Stomach smooth muscle (tissue), 2 donors: ENCODE results near the gene IRF2BP2.

Experiments
- H3K27ac ChIP-seq: one replicate; pipeline ENCODE4 v1.7.0; 2013; ENCODE audit warnings: mild to moderate bottlenecking, low read length, inconsistent platforms
- H3K27me3 ChIP-seq, 2 donors: one replicate each; pipeline ENCODE4 v1.7.0; 2013; ENCODE audit warnings: low read length in 2 of 2; ENCODE audit not compliant: insufficient read depth in 2 of 2, control insufficient read depth in 1 of 2
- H3K36me3 ChIP-seq, 2 donors: one replicate each; pipeline ENCODE4 v1.7.0; 2013; ENCODE audit warnings: low read length in 2 of 2; ENCODE audit not compliant: control insufficient read depth in 2 of 2, insufficient read depth in 2 of 2
- H3K4me1 ChIP-seq: one replicate; pipeline ENCODE4 v1.7.0; 2013; ENCODE audit warnings: low read length; ENCODE audit not compliant: control insufficient read depth, insufficient read depth
- H3K4me3 ChIP-seq, 2 donors: one replicate each; pipeline ENCODE4 v1.7.0; 2013; ENCODE audit warnings: low read length in 2 of 2
- H3K9ac ChIP-seq, 2 donors: one replicate each; pipeline ENCODE4 v1.7.0; 2013; ENCODE audit warnings: low read length in 2 of 2, mild to moderate bottlenecking in 1 of 2
- H3K9me3 ChIP-seq, 2 donors: one replicate each; pipeline ENCODE4 v1.7.0; 2013; ENCODE audit warnings: low read length in 2 of 2; ENCODE audit not compliant: control insufficient read depth in 2 of 2
- donor health status: healthy.
- donor health status: Pancreatic carcinoma.

Gene IRF2BP2

DNA sequence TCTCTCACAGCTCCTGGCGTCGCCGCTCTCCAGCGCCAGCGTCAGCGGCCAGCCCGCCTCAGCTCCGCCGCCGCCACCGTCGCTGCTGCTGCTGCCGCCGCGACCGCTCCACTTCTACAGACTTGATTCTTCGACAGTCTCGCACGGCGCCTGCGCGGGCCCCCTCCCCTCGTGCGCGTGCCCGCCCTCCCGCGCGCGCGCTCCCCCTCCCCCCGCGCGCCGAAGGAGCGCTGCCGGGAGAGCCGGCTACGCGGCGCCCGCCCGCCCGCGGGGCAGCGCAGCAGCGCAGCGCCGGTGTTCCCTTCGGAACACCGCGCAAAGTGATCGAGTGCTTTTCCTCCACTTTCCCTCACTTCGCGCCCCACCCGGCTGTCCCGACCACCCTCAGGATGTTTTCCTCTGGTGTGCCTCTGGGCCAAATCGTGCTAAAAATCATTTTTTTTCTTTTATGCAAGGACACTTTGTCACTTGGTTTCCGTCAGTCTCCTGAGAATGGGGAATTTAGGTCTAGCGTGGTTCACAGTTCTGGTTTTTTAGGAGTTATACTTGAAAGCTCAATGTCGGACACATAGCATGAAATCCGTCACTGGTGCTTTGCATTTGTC lies at the start of gene IRF2BP2:
Gene IRF2BP2, minus strand, starts transcription at position 118 of the 605 bp plus-strand sequence. CDS start 684 bp downstream, outside the sequence.
- peak within 1 kb of the TSS; percentile 94 to 98 for H3K4me3 ChIP-seq
- peak within 1 kb of the TSS; percentile 95 to 99 for H3K9ac ChIP-seq
- no peaks in the 10 kb centered on the region for H3K9me3 ChIP-seq
- H3K4me1 ChIP-seq = peaks cover 27% of the 10 kb centered on the region
- peaks cover 8 to 24% of the 10 kb centered on the region in 2 donors for H3K36me3 ChIP-seq
- no peaks in the 10 kb centered on the region for H3K27me3 ChIP-seq
- peak within 1 kb of the TSS; percentile 99 for H3K27ac ChIP-seq

DNA sequence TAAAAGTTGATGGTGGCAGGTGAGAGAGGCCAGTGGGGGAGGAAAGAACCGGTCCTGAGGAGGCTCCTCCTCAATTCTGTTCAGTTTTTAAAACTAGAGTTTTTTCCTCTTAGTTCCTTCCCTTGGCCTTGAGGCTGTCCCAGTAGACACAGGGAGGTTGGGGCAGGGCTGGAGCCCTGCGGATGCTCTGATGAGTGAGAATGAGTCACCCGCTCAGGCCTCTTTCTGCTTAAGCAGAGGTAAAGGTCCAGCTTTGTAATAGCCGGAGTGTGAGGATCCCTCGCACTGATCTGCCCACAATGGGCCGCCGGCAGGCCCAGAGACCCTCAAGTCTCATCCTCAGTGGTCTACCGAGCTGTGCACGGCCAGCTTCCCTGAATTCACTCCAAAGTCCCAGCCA lies 49.6 kb upstream of the IRF2BP2 start:
- H3K27ac ChIP-seq = no peak overlapping the region
- H3K9ac ChIP-seq = no peak overlapping the region
- H3K36me3 ChIP-seq = no peaks in the 10 kb centered on the region
- no peaks in the 10 kb centered on the region for H3K27me3 ChIP-seq
- H3K4me1 ChIP-seq = peaks cover 2% of the 10 kb centered on the region
- no peaks in the 10 kb centered on the region for H3K9me3 ChIP-seq
- H3K4me3 ChIP-seq = no peak overlapping the region

DNA sequence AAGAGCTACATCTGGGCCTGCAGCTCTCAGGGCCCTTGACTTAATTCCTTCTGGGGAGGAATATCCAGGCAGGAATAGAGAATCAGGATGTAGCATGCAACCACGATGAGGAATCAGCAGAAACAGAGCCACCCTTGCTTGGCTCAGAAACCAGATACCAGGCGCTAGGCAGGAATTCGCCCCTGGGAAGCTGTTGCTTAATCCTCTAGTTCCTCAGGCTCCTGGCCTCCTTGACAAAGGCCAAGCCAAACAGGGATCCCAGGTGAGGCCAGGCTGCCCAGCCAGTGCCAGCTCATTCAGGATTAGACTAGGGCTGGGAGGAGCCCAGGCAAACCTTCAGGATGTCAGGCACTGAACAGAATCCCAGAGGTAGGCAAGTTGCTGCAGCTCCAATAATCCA lies 48.2 kb upstream of the IRF2BP2 start:
- Histone ChIP-seq H3K4me1 (peaks cover 2% of the 10 kb centered on the region), H3K9ac (no peak overlapping the region), H3K9me3 (no peaks in the 10 kb centered on the region), H3K27ac (no peak overlapping the region), H3K36me3 (no peaks in the 10 kb centered on the region), H3K4me3 (no peak overlapping the region), H3K27me3 (no peaks in the 10 kb centered on the region)

DNA sequence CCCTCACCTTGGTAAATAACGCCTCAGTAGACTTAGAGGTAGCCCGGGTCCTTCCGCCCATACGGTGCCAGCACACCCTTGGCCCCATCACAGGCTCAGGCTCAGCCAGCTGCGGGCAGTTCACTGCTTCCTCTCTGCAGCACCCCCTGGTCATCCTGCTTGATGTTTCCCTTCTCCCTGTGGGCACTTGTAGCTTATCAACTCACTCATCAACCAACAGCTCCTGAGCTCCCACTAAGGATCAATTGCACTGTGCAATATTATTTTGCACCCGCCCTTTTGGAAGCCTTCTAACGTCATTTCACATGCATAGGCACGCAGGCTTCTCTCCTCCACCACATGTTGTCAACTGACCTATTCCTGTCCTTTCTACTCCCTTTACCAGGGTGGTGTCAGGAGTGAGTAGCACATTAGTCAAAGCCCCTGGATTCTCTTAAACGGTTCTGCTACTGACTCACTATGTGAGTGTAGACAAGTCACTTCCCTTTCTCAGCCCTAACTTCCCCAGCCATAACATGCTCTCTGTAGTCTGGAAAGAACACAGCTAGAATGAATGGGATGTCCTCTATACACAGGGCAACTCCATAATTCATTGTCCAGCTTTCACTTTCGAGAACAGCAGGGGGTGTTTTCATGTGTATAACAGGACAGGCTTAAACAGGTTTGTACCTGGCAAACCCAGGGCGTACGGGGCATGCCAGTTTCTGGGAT lies 47.1 kb upstream of the IRF2BP2 start:
- no peaks in the 10 kb centered on the region for H3K9me3 ChIP-seq
- H3K4me1 ChIP-seq = peaks cover 2% of the 10 kb centered on the region
- no peak overlapping the region for H3K27ac ChIP-seq
- no peaks in the 10 kb centered on the region for H3K36me3 ChIP-seq
- no peaks in the 10 kb centered on the region for H3K27me3 ChIP-seq
- H3K9ac ChIP-seq = no peak overlapping the region
- H3K4me3 ChIP-seq = no peak overlapping the region

DNA sequence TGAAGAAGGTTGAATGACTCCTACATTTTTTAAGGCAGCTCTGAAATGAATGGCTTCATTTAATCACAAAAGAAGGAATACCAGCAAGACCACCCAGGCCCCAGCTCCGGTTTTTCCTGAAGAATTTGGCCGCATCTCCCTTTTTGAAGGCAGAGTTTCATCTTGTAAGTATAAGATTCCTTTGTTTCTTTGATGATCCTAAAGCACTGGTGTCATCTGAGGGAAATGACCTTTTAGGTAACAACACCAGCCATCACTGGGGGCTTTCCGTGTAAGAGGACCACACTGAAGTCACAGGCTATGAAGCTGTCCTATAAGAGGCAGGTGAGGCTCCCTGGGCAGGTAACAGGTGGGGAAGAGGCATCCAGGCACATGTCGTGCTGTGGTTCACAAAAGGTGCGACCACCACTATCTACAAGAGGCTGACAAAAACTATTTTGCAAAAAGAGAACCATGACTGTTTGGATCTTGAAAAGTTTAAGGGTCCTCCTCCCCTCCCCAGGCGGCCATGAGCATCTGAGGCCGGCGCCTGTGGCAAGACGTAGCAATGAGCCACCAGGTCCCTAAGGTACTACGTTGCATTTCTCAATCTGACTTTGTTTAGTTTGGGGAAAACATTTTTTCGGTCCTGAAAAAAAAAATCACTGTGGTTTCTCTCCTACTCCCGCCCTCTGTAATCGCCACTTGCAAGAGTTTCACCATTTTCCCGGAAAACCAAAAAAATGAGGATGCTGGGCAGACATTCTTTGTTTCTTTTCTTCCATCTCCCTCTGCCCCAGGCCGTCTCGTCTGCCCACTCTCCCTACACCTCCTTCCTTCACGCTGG lies 46.3 kb upstream of the IRF2BP2 start:
- Histone ChIP-seq H3K9me3 (no peaks in the 10 kb centered on the region), H3K4me1 (peaks cover 2% of the 10 kb centered on the region), H3K27ac (no peak overlapping the region), H3K36me3 (no peaks in the 10 kb centered on the region), H3K27me3 (no peaks in the 10 kb centered on the region), H3K4me3 (no peak overlapping the region), H3K9ac (no peak overlapping the region)

DNA sequence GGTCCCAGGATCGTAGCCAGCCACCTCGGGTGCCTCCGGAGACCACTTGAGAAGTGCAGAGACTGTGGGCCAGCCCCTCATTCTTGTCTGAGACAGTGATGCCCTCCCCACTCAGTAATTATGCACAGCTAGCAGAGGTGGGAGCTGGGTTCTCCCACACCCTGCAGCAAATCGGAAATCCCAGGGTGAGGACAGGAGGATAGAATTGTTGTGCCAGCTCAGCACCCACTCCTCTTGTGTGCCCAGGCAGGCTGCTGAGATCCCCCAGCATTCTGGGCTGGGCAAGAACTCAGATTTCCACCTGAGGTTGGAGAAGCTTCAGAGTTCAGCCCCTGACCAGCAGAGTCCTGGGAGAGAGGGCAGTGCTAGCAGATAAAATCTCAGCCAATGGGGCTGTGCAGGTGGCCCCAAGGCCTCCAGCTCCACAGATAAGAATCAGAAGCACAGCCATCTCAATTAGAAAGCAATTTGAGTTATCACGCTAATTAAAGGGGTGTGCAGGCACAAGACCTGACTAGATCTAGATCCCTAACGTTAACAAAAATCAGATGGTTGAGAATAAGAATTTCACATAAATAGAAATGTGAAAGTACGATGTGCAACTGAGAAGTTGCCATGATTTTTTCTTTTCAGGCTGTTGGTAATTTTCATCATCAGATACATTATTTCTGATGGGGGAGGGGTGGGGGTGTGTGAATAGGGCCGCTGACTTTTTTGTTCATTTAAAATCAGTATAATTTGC lies 45.5 kb upstream of the IRF2BP2 start:
- no peaks in the 10 kb centered on the region for H3K4me1 ChIP-seq
- H3K9me3 ChIP-seq = no peaks in the 10 kb centered on the region
- H3K9ac ChIP-seq = no peak overlapping the region
- no peaks in the 10 kb centered on the region for H3K27me3 ChIP-seq
- no peak overlapping the region for H3K4me3 ChIP-seq
- no peaks in the 10 kb centered on the region for H3K36me3 ChIP-seq
- no peak overlapping the region for H3K27ac ChIP-seq

DNA sequence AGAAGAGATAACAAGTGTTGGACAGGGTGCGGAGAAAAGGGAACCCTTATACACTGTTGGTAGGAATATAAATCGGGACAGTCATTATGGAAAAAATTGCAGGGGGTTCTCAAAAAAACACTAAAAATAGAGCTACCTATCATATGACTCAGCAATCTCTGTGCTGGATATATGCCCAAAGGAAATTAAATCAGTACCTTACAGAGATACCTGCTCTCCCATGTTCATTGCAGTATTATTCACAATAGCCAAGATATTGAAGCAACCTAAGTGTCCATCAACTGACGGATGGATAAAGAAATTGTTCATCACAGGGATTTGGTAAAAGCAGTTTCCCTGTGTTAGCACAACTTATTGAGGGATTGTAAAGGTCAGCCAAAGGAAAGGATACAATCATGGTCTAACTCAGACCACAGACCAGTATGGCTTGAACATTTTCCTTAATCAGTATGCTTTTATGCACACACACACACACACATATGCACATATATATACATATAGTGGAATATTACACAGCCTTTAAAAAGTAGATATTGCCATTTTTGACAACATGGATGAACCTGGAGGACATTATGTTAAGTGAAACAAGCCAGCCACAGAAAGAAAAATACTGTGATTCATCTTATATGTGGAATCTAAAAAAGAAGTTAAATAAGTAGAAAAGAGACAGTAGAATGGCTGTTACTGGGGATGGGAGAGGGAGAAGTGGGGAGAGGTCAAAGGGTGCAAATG lies 44.2 kb upstream of the IRF2BP2 start:
- Histone ChIP-seq H3K27me3 (no peaks in the 10 kb centered on the region), H3K9me3 (no peaks in the 10 kb centered on the region), H3K36me3 (no peaks in the 10 kb centered on the region), H3K4me3 (no peak overlapping the region), H3K27ac (no peak overlapping the region), H3K9ac (no peak overlapping the region), H3K4me1 (no peaks in the 10 kb centered on the region)

DNA sequence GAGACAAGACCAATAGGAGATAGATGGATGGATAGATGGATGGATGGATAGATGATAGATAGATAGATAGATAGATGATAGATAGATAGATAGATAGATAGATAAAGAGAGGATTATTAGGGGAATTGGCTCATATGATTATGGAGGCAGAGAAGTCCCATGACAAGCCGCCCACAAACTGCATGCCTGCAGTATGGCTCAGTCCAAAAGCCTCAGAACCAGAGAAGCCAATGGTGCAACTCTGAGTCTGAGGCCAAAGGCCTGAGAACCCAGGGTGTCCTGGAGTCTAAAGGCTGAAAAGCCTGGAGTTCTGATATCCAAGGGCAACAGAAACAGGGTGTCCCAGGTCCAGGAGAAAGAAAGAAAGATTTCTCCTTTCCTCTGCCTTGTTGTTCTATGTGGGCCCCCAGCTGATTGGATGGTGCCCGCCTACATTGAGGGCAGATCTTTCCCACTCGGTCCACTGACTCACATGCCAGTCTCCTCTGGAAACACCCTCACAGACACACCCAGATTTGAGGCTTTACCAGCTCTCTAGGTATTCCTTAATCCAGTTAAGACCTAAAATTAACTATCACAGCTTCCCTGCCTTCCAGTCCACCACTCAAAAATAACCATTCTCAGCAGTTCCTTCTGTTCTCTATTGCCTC lies 39.6 kb upstream of the IRF2BP2 start:
- Histone ChIP-seq H3K4me3 (no peak overlapping the region), H3K36me3 (no peaks in the 10 kb centered on the region), H3K9ac (no peak overlapping the region), H3K27ac (no peak overlapping the region), H3K9me3 (no peaks in the 10 kb centered on the region), H3K27me3 (no peaks in the 10 kb centered on the region), H3K4me1 (no peaks in the 10 kb centered on the region)

DNA sequence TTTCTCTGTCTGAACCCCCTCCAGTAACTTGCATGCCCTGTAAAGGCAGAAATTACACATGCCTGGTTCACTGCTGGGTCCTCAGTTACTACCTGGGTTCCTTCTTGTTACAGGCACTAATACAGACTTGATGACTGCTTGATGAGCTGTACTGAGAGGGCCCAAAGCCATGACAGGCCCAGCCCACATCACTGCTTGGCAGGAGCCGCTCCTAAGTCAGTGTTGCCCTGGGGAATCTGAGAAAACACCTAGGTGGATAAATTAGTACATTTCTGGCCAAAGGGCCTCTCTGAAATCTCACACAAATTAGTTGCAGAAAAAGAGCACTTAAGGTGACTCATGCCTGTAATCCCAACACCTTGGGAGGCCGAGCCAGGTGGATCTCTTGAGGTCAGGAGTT lies 37.8 kb upstream of the IRF2BP2 start:
- no peaks in the 10 kb centered on the region for H3K27me3 ChIP-seq
- no peaks in the 10 kb centered on the region for H3K4me1 ChIP-seq
- no peaks in the 10 kb centered on the region for H3K9me3 ChIP-seq
- no peak overlapping the region for H3K4me3 ChIP-seq
- no peak overlapping the region for H3K27ac ChIP-seq
- H3K36me3 ChIP-seq = no peaks in the 10 kb centered on the region
- H3K9ac ChIP-seq = no peak overlapping the region
